ENCODE results near the gene ST7. TPM values are rescaled to one million over a fixed set of nuclear protein-coding genes. Genes with fewer than 3 reads are reported as not detected.

Gene ST7
- total RNA-seq, 1 donor from 2014 or later, result 107 TPM

DNA sequence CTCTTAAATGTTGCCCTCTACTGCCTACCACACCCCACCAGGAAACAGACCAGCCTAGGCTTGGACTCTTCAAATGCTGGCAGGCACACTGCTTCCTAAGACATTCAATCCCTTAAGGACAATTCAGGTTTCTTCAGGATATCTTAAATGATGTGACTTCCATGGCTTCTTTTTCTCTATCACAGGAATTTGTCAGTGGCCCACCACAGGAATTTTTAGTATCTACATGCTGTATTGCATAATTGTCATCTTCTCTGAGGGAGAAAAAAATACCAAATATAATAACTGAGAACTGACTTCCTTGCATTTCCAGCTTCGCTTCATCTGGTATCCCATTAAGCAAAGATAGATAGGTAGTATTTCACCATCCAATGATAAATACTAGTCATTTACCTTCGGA is 240.3 kb downstream of the ST7 start:
- TF ChIP-seq, protein P1, sequence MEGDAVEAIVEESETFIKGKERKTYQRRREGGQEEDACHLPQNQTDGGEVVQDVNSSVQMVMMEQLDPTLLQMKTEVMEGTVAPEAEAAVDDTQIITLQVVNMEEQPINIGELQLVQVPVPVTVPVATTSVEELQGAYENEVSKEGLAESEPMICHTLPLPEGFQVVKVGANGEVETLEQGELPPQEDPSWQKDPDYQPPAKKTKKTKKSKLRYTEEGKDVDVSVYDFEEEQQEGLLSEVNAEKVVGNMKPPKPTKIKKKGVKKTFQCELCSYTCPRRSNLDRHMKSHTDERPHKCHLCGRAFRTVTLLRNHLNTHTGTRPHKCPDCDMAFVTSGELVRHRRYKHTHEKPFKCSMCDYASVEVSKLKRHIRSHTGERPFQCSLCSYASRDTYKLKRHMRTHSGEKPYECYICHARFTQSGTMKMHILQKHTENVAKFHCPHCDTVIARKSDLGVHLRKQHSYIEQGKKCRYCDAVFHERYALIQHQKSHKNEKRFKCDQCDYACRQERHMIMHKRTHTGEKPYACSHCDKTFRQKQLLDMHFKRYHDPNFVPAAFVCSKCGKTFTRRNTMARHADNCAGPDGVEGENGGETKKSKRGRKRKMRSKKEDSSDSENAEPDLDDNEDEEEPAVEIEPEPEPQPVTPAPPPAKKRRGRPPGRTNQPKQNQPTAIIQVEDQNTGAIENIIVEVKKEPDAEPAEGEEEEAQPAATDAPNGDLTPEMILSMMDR (IDR thresholded peaks at IDR 0.05; ENCODE audit: partially characterized antibody, unreplicated experiment), result no peak
- H3K27me3 Mint-ChIP-seq (ENCODE audit: unreplicated experiment), result no peaks in the 10 kb centered on the region
- H3K4me1 Mint-ChIP-seq (ENCODE audit: low read depth, unreplicated experiment), result peaks cover 14% of the 10 kb centered on the region
- peaks cover 4% of the 10 kb centered on the region for H3K36me3 Mint-ChIP-seq (ENCODE audit: unreplicated experiment)
- no peak for DNase-seq
- no peak overlapping the region for H3K4me3 Mint-ChIP-seq (ENCODE audit: unreplicated experiment)
- peaks cover 1% of the 10 kb centered on the region for H3K9me3 Mint-ChIP-seq (ENCODE audit: unreplicated experiment)
- no peak overlapping the region for H3K27ac Mint-ChIP-seq (ENCODE audit: unreplicated experiment)

DNA sequence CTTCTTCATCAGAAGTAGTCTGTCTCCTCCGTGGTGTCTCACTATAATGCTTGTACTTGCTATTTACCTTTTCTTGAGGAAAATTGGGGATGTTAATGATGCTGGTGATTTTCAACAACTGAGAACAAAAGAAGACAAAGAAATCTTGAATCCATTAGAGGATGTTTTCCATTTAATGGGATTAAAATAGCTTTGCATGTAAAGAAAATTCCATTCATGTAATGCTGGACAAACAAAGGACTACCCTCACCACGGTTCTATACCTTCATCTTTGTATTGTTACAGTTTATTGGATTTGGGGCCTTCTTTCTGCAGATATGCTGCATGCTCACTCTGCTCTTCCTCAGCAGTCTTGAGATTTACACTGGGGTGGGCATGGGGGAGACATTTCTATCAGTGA is 241.1 kb downstream of the ST7 start:
- H3K27ac Mint-ChIP-seq (ENCODE audit: unreplicated experiment), result no peak overlapping the region
- H3K36me3 Mint-ChIP-seq (ENCODE audit: unreplicated experiment), result peaks cover 5% of the 10 kb centered on the region
- TF ChIP-seq, protein P1 (IDR thresholded peaks at IDR 0.05; ENCODE audit: partially characterized antibody, unreplicated experiment), result no peak
- peaks cover 5% of the 10 kb centered on the region for H3K9me3 Mint-ChIP-seq (ENCODE audit: unreplicated experiment)
- no peak for DNase-seq
- H3K4me1 Mint-ChIP-seq (ENCODE audit: low read depth, unreplicated experiment), result peaks cover 17% of the 10 kb centered on the region
- no peaks in the 10 kb centered on the region for H3K27me3 Mint-ChIP-seq (ENCODE audit: unreplicated experiment)
- no peak overlapping the region for H3K4me3 Mint-ChIP-seq (ENCODE audit: unreplicated experiment)

DNA sequence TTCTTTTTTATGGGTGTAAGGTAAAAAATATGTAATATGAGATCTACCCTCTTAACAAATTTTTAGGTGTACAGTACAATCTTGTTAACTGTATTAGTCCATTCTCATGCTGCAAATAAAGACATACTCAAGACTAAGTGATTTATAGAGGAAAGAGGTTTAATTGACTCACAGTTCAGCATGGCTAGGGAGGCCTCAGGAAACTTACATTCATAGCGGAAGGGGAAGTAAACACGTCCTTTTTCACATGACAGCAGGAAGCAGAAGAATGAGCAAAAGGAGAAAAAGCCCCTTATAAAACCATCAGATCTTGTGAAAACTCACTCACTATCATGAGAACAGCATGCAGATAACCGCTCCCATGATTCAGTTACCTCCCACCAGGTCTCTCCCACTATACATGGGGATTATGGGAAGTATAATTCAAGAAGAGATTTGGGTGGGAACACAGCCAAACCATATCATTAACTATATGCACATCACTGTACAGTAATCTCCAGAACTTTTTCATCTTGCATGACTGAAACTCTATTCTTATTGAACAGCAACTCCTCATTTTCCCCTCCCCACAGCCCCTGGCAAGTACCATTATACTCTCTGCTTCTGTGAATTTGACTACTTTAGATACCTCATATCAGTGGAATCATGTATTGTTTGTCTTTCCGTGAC is 242.2 kb downstream of the ST7 start:
- no peak for DNase-seq
- Mint-ChIP-seq H3K27ac (ENCODE audit: unreplicated experiment) (no peak overlapping the region), H3K9me3 (ENCODE audit: unreplicated experiment) (peaks cover 5% of the 10 kb centered on the region), H3K4me1 (ENCODE audit: low read depth, unreplicated experiment) (peaks cover 11% of the 10 kb centered on the region), H3K4me3 (ENCODE audit: unreplicated experiment) (no peak overlapping the region), H3K27me3 (ENCODE audit: unreplicated experiment) (no peaks in the 10 kb centered on the region), H3K36me3 (ENCODE audit: unreplicated experiment) (peaks cover 5% of the 10 kb centered on the region)
- TF ChIP-seq, protein P1 (IDR thresholded peaks at IDR 0.05; ENCODE audit: partially characterized antibody, unreplicated experiment), result no peak

DNA sequence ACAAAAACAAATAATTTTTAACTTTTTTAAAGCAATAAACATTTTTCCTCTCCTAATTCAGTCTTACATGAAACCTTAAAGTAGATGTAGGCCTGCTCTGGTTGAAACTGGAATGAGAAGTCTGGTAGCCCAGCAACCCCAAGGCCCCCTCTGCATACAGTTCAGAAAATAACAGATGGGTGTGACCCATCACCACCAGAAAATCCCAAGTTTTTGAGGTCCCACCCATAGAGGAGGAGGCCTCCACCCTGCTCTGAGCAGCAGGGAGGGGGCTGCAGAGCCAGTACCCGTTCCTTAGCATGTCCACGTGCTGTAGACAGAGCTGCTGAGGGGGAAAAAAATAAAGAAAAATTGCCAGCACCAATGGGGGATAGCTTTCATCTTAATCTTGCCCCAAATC is 246.8 kb downstream of the ST7 start:
- Mint-ChIP-seq H3K36me3 (ENCODE audit: unreplicated experiment) (peaks cover 10% of the 10 kb centered on the region), H3K4me1 (ENCODE audit: low read depth, unreplicated experiment) (peaks cover 5% of the 10 kb centered on the region), H3K27me3 (ENCODE audit: unreplicated experiment) (peaks cover 4% of the 10 kb centered on the region), H3K27ac (ENCODE audit: unreplicated experiment) (no peak overlapping the region), H3K4me3 (ENCODE audit: unreplicated experiment) (no peak overlapping the region), H3K9me3 (ENCODE audit: unreplicated experiment) (peaks cover 5% of the 10 kb centered on the region)
- TF ChIP-seq, protein P1 (IDR thresholded peaks at IDR 0.05; ENCODE audit: partially characterized antibody, unreplicated experiment), result no peak
- no peak for DNase-seq

DNA sequence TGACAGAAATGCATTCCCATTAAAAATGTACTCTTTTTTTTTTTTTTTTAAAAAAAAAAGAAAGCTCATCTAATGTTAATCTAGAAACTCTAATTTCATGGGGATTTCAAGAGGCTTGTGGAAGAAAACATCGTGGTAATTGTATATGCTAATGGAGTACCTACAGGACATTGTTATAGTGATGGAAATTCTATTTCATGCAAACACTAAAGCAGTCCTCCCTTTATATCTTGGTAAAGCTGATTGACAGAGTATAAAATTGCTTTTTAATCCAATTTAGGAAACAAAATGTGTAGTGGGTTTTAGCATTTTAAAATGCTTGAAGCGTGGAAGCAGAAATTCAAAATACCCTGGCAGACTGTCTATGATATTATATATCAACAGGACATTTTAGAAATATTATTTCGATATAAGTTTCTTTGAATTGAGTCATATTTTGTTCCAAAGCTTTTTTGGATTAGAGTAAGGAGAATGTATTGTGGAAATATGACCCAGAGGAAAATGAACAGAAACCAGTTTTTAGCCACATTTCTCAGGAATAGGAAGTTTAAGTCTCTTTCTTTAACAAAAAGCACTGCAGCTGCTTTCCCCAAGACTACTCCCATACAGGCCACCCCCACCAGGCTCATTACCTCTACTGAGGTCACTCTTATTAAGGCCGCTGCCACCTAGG is 247.6 kb downstream of the ST7 start:
- Mint-ChIP-seq H3K27me3 (ENCODE audit: unreplicated experiment) (peaks cover 4% of the 10 kb centered on the region), H3K9me3 (ENCODE audit: unreplicated experiment) (peaks cover 5% of the 10 kb centered on the region), H3K27ac (ENCODE audit: unreplicated experiment) (no peak overlapping the region), H3K4me1 (ENCODE audit: low read depth, unreplicated experiment) (peaks cover 6% of the 10 kb centered on the region), H3K4me3 (ENCODE audit: unreplicated experiment) (no peak overlapping the region), H3K36me3 (ENCODE audit: unreplicated experiment) (peaks cover 10% of the 10 kb centered on the region)
- DNase-seq, result no peak
- TF ChIP-seq, protein P1 (IDR thresholded peaks at IDR 0.05; ENCODE audit: partially characterized antibody, unreplicated experiment), result no peak
